Measurements from ENCODE around the gene VMP1. TPM values are rescaled to one million over a fixed set of nuclear protein-coding genes. Genes with fewer than 3 reads are reported as not detected.

Gene VMP1
- total RNA-seq, 4 donors from 2014 or later = 48.3 to 108 (median 72.4) TPM

DNA sequence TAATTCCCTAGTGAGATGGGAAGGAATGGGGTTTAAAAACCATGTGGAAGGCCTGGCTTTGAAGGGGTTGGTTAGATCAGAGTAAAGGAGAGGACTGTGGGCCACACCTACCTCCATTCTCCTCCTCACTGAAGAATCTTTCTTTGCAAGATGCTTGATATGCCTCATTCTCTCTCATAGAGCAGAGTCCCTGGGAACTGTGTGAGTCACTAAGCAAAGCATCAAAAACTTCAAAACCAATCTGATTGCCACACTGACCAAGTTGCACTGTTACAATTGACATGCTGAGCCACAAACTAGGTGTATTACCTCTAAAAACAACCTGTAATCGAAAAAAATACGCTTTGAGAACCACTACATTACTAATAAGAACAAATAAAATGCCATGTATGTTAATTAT, 183.3 kb downstream of the VMP1 start:
- WGBS = 96% methylated on average over 2 of the region's 2 CpGs
- H3K9me3 ChIP-seq = no peaks in the 10 kb centered on the region
- DNase-seq (ENCODE audit: low spot score in 2 of 2) = no peak
- peaks cover 25% of the 10 kb centered on the region for H3K36me3 ChIP-seq
- no peak overlapping the region for H3K27ac ChIP-seq
- no peak overlapping the region for H3K4me3 ChIP-seq
- TF ChIP-seq, protein P1, sequence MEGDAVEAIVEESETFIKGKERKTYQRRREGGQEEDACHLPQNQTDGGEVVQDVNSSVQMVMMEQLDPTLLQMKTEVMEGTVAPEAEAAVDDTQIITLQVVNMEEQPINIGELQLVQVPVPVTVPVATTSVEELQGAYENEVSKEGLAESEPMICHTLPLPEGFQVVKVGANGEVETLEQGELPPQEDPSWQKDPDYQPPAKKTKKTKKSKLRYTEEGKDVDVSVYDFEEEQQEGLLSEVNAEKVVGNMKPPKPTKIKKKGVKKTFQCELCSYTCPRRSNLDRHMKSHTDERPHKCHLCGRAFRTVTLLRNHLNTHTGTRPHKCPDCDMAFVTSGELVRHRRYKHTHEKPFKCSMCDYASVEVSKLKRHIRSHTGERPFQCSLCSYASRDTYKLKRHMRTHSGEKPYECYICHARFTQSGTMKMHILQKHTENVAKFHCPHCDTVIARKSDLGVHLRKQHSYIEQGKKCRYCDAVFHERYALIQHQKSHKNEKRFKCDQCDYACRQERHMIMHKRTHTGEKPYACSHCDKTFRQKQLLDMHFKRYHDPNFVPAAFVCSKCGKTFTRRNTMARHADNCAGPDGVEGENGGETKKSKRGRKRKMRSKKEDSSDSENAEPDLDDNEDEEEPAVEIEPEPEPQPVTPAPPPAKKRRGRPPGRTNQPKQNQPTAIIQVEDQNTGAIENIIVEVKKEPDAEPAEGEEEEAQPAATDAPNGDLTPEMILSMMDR (IDR thresholded peaks at IDR 0.05) = no peak
- no peak for TF ChIP-seq POLR2AphosphoS5 (IDR thresholded peaks at IDR 0.05)
- no peak for TF ChIP-seq EP300 (IDR thresholded peaks at IDR 0.05)
- no peak for TF ChIP-seq POLR2A (IDR thresholded peaks at IDR 0.05)
- no peaks in the 10 kb centered on the region for H3K27me3 ChIP-seq
- peaks cover 30% of the 10 kb centered on the region for H3K4me1 ChIP-seq

Other genes starting within 250 kb of the VMP1 start
- gene DHX40, start 142.0 kb upstream of the VMP1 start, total RNA-seq = 10 to 100 TPM; 30.6 to 42.9 (median 37.4) TPM
- 100 to 1,000 TPM in 3 of 4 donors, 10 to 100 TPM in 1; 99.2 to 178 (median 152) TPM for gene CLTC, start 87.8 kb upstream of the VMP1 start, total RNA-seq
- 10 to 100 TPM; 21.9 to 29.0 (median 22.0) TPM for gene PTRH2, start 224 bp upstream of the VMP1 start, total RNA-seq
- 10 to 100 TPM in 2 of 4 donors, 1 to 10 TPM in 2; 4.2 to 18.9 (median 9.1) TPM for gene TUBD1, start 185.3 kb downstream of the VMP1 start, total RNA-seq
- 10 to 100 TPM; 21.1 to 77.5 (median 28.4) TPM for gene RPS6KB1, start 185.5 kb downstream of the VMP1 start, total RNA-seq

Measured in suprapubic skin (tissue), 4 donors.